ENCODE measurements around the gene TAS1R1. TPM values are rescaled to one million over a fixed set of nuclear protein-coding genes. Genes with fewer than 3 reads are reported as not detected.
"Not testable (repeated sequence)": the region's sequence is repeated elsewhere in the genome, so short reads cannot be mapped to it uniquely, and the experiment has no call there.

Gene TAS1R1
- total RNA-seq, 6 experiments from 2014 or later, result 0.26 TPM; not detected in 5

DNA sequence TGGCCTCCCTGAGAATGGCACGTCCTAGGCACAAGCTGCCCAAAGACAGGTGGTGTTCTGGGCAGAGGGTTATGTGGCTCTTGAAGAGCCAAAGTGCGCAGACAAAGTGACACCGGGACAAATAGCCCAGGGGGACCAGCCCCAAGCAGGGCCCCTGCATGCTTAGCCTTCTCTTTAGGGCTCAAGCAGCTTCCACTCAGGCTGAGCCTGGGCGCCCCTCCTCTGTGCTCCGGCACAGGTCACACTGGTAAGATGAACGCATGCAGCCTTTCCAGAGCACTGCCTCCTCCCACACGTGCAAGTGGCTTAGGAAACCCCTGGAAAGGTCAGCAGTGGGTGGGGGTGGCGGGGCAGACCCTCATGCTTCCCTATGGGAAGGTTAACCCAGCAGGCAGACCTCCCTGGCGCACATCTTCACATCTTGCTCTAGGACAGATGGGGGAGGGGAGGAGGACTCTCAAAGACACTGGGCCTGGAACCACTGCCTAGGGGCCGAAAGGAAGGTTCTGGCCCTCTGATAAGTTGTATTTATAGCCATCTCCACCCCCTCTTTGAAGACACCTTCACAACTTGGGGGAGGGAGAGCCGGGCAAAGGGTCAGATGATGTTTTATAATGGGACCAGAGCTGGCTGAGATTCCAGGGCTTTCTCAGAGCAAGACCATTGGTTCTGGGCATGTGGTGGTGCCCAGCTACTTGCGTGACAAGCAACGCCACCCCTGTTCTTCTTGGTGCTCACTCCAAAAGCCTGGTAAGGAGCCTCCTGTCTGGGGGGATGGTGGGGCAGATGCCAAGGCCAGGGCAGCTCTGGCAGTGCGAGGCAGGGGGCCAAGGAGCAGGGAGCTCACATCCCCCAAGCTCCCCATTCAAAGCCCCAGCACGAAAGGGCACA is 42.0 kb downstream of the TAS1R1 start:
- Histone ChIP-seq H3K4me3 (no peak overlapping the region), H3K27me3 (no peaks in the 10 kb centered on the region), H3K4me1 (peaks cover 0 to 44% (median 10%) of the 10 kb centered on the region in 4 donors), H3K27ac (no peak overlapping the region), H3K36me3 (peaks cover 0 to 73% (median 43%) of the 10 kb centered on the region in 4 donors), H3K9me3 (no peaks in the 10 kb centered on the region)
- no CpG with 5 or more reads among the region's 15 CpGs for WGBS (ENCODE audit: insufficient coverage, low coverage, low lambda C conversion rate, missing lambda C conversion rate)
- no peak for DNase-seq
- TF ChIP-seq, protein P1, sequence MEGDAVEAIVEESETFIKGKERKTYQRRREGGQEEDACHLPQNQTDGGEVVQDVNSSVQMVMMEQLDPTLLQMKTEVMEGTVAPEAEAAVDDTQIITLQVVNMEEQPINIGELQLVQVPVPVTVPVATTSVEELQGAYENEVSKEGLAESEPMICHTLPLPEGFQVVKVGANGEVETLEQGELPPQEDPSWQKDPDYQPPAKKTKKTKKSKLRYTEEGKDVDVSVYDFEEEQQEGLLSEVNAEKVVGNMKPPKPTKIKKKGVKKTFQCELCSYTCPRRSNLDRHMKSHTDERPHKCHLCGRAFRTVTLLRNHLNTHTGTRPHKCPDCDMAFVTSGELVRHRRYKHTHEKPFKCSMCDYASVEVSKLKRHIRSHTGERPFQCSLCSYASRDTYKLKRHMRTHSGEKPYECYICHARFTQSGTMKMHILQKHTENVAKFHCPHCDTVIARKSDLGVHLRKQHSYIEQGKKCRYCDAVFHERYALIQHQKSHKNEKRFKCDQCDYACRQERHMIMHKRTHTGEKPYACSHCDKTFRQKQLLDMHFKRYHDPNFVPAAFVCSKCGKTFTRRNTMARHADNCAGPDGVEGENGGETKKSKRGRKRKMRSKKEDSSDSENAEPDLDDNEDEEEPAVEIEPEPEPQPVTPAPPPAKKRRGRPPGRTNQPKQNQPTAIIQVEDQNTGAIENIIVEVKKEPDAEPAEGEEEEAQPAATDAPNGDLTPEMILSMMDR (IDR thresholded peaks at IDR 0.05), result no peak
- no peak for TF ChIP-seq POLR2A (IDR thresholded peaks at IDR 0.05)
- intact Hi-C loops (cut with DNase I), result no loop called here
- ATAC-seq, result no peak

DNA sequence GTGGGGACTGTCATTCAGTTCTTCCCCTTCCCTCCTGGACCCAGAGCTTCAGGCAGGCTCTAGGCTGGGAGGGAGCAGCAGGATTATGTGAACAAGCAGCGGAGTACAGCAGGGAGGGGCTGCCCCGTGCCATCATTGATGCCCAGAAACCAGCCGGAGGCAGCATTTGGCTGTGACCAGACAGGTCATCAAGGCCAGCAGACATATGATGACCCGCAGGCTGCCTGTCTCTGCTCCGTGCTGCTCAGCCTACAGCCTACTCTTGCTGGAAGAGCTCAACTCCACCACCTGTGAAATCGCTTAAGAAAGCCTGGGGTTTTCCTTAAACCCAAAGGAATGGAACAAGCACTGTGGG is 42.6 kb downstream of the TAS1R1 start:
- peaks cover 0 to 67% (median 38%) of the 10 kb centered on the region in 4 donors for H3K36me3 ChIP-seq

DNA sequence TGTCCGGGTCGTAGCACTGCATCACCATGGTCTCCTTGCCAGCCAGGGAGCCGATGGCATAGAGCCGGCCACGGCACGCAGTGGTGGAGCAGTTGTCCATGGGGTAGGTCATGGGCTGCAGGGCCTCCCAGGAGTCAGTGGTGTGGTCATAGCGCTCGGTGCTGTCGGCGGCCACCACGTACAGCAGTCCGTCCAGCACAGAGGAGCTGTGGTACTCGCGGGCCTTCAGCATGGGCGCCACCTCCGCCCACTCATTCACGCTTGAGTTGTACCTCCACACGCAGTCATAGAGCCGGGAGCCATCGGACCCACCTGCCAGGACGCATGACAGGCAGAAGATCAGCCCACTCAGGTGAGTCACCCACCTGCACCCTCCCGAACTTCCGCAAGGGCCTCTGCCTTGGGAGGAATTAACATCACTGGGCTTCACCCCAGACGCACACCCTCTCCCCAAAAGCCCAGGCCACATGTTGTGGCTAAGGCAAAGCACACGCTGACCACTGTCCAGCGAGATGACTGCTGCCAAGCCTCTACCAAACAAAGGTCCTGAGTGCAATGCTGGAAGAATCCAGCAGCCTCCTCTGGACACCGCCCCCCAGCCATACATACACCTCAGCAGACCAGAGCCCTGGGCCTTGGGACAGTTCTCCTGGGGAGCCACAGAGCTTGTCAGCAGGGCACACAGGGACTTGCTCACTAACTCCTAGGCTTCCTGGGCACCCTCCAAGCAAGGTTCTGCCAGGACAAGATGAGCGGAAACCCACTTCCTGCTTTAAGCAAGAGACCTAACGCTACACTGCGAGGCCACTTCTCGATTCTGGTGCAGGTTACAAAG is 44.3 kb downstream of the TAS1R1 start:
- H3K4me1 ChIP-seq, result peaks cover 0 to 53% (median 13%) of the 10 kb centered on the region in 4 donors

More for the DNA sequence above, 42.6 kb downstream of the TAS1R1 start:
- intact Hi-C loops (cut with DNase I), result no loop called here
- WGBS (ENCODE audit: insufficient coverage, low coverage, low lambda C conversion rate, missing lambda C conversion rate), result no CpG with 5 or more reads among the region's 6 CpGs
- no peak for ATAC-seq
- peaks cover 0 to 44% (median 10%) of the 10 kb centered on the region in 4 donors for H3K4me1 ChIP-seq
- H3K9me3 ChIP-seq, result no peaks in the 10 kb centered on the region
- TF ChIP-seq, protein P1 (IDR thresholded peaks at IDR 0.05), result no peak
- no peak for TF ChIP-seq POLR2A (IDR thresholded peaks at IDR 0.05)
- DNase-seq, result no peak
- no peak overlapping the region for H3K4me3 ChIP-seq
- H3K27ac ChIP-seq, result no peak overlapping the region
- H3K27me3 ChIP-seq, result no peaks in the 10 kb centered on the region

DNA sequence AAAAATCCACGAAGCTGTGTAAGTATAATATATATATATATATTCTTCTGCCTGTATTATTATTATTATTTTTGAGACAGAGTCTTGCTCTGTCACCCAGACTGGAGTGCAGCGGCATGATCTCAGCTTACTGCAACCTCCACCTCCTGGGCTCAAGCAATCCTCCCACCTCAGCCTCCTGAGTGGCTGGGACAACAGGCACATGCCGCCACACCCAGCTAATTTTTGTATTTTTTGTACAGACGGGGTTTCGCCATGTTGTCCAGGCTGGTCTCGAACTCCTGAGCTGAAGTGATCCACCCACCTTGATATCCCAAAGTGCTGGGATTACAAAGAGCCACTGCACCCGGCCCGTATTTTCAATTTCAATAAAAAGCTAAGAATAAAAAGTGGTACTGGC is 44.9 kb downstream of the TAS1R1 start:
- intact Hi-C loops (cut with DNase I); DNase-seq; ATAC-seq; H3K9me3 ChIP-seq; H3K27me3 ChIP-seq: not testable (repeated sequence)
- Histone ChIP-seq H3K4me3 (peak overlapping the region; percentile 86 to 98 (median 92)), H3K4me1 (peaks cover 0 to 59% (median 19%) of the 10 kb centered on the region in 4 donors), H3K27ac (peak overlapping the region; percentile 96 to 98 (median 98)), H3K36me3 (peaks cover 0 to 45% (median 26%) of the 10 kb centered on the region in 4 donors)
- WGBS (ENCODE audit: insufficient coverage, low coverage, low lambda C conversion rate, missing lambda C conversion rate), result 27% methylated on average over 7 of the region's 8 CpGs

More for the DNA sequence above, 44.3 kb downstream of the TAS1R1 start:
- TF ChIP-seq, protein P1 (IDR thresholded peaks at IDR 0.05), result no peak
- no peak for TF ChIP-seq POLR2A (IDR thresholded peaks at IDR 0.05)
- Histone ChIP-seq H3K27me3 (no peaks in the 10 kb centered on the region), H3K27ac (peak overlapping the region; percentile 96 to 98 (median 98)), H3K36me3 (peaks cover 0 to 51% (median 29%) of the 10 kb centered on the region in 4 donors), H3K4me3 (peak overlapping the region; percentile 86 to 98 (median 92)), H3K9me3 (no peaks in the 10 kb centered on the region)
- peak in 2 of 3 donors; percentile 42 to 61 for DNase-seq
- WGBS (ENCODE audit: insufficient coverage, low coverage, low lambda C conversion rate, missing lambda C conversion rate), result 43% methylated on average over 12 of the region's 31 CpGs
- intact Hi-C loops (cut with DNase I), result no loop called here
- no peak for ATAC-seq

Data from right lobe of liver (tissue), 6 donors.